ENCODE measurements around the gene HSPA6. TPM values are rescaled to one million over a fixed set of nuclear protein-coding genes. Genes with fewer than 3 reads are reported as not detected.
"Not testable (repeated sequence)": the region's sequence is repeated elsewhere in the genome, so short reads cannot be mapped to it uniquely, and the experiment has no call there.

The HSPA6 gene
- total RNA-seq, 1 donor from 2014 or later = 0.13 TPM

DNA sequence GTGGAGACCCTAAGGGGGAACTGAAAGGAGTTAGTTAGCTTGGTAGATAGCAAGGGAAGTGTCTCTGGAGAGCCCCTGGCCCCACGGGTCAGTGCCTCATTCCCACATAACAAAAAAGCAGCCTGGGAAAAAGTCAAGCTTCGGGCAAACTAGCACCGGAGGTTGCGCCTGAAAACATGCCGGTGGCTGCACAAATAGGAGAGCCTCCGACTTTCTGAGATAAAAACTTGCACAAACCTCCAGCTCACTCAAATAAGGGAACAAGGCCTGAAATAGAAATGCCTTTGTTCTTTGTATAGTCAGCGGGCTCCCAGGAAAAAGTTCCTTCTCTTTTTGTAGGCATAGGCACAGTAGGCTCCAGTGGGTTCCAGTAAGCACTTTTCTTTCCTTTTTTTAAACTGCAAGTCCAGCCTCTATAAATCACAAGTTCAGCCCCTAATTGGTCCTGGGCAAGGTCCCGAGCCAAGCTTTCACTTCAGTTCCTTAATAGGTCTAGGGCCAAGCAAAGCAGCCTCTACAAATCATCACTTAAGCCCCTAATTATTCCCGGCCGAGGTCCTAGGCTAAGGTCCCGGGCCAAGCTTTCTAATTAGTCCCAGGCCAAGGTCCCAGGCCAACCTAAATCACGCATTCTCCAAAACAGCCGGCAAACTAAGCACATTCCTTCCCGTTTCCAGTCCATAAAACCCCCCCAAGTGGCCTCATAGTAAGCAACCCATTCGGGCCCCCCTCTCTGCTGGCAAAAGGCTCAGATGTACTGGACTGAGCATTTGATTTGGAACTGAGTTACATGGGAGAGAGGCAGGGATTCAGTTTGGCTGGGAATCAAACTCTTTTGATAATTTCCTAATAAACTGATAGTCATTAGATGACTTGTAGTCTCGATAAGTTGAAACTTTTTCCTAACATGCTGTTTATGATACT, 8.6 kb downstream of the HSPA6 start:
- not testable (repeated sequence) for DNase-seq (ENCODE audit: low read depth in 2 of 2)

GRCh38 chr1:161537068-161537669, 12.8 kb downstream of the HSPA6 start:
- not testable (repeated sequence) for DNase-seq (ENCODE audit: low read depth in 2 of 2)

DNA sequence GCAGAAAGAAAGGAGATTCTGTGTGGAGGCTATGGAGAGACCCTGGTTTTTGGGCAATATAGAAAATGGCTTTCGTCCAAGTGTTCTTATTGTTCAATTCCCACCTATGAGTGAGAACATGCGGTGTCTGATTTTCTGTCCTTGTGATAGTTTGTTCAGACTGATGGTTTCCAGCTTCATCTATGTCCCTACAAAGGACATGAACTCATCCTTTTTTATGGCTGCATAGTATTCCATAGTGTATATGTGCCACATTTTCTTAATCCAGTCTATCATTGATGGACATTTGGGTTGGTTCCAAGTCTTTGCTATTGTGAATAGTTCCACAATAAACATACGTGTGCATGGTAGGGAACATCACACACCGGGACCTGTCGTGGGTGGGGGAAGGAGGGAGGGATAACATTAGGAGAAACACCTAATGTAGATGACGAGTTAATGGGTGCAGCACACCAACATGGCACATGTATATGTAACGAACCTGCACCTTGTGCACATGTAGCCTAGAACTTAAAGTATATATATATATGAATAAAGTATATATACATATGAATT, 14.7 kb downstream of the HSPA6 start:
- not testable (repeated sequence) for DNase-seq (ENCODE audit: low read depth in 2 of 2)

GRCh38 chr1:161539731-161540569, 15.6 kb downstream of the HSPA6 start:
- DNase-seq (ENCODE audit: low read depth in 2 of 2) = peak; percentile 22 to 50

GRCh38 chr1:161540570-161540960, 16.2 kb downstream of the HSPA6 start:
- not testable (repeated sequence) for DNase-seq (ENCODE audit: low read depth in 2 of 2)

GRCh38 chr1:161542091-161542559, 17.8 kb downstream of the HSPA6 start:
- DNase-seq (ENCODE audit: low read depth in 2 of 2) = not testable (repeated sequence)

DNA sequence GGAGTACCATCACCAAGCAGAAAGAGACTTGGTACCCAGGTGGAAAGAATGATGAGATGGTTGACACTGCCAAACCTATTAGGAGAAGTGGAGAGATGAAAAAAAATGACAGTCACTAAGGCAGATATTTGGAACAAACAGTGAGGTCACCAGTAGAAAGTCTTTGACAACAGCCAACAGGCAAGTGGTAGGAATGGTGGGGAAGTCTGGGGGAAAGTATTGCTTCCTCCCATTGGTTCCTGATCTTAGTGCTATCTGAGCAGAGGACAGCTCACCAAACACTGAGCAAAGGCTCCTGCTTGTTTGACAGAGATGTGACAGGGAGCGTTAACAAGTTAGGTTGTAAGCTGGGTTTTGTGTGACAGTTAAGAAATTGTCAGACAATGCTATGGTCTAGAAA, 18.8 kb downstream of the HSPA6 start:
- not testable (repeated sequence) for DNase-seq (ENCODE audit: low read depth in 2 of 2)

- not testable (repeated sequence) for DNase-seq (ENCODE audit: low read depth in 2 of 2)
These were observed 20.8 kb downstream of the HSPA6 start for GRCh38 chr1:161545005-161545731.

- DNase-seq (ENCODE audit: low read depth in 2 of 2) = not testable (repeated sequence)
These were observed 23.8 kb downstream of the HSPA6 start for GRCh38 chr1:161547995-161548741.

GRCh38 chr1:161548749-161549406, 24.5 kb downstream of the HSPA6 start:
- not testable (repeated sequence) for DNase-seq (ENCODE audit: low read depth in 2 of 2)

DNA sequence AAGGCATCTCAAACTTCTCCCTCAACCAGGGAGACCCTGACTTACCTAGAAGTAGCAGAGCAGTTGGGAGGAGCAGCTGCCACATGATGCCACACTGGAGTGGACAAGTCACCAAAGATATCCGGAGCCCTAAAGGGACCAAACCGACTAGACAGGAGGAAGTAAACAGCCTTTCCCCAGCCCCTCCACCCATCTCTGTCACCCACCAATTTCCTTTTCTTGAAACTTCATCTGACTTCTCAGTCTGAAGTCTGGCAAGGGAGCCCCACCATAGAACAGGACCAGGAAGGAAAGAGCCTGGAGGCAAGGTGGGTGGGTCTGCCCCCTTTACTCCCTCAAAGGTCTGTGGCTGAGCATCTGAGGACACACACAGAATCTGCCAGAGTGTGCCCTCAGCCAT, 25.3 kb downstream of the HSPA6 start, which contains the start of gene FCGR3A:
TSS of gene FCGR3A (minus strand) at position 167 of the 400 bp plus-strand sequence. CDS start at position 85, 82 bp downstream.
- DNase-seq (ENCODE audit: low read depth in 2 of 2) = no peak

DNA sequence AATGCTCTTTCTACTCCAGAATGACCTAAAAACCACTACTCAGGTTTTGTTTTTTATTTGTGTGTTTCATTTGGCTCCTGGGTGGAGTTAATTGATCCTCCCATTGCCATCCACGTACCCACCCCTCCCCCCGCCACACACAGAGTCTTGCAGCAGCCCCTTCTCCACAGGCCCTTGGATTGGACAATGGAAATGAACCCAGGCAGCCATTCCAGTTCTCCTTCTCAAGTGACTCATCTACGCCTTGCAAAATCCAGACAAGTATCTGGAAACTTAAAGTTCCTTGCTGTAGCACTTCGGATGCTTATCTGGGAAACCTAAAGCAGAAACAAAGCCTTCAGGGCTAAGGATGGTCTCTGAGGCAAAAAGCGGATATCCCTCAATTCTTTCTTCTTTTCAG, 26.6 kb downstream of the HSPA6 start:
- not testable (repeated sequence) for DNase-seq (ENCODE audit: low read depth in 2 of 2)

DNA sequence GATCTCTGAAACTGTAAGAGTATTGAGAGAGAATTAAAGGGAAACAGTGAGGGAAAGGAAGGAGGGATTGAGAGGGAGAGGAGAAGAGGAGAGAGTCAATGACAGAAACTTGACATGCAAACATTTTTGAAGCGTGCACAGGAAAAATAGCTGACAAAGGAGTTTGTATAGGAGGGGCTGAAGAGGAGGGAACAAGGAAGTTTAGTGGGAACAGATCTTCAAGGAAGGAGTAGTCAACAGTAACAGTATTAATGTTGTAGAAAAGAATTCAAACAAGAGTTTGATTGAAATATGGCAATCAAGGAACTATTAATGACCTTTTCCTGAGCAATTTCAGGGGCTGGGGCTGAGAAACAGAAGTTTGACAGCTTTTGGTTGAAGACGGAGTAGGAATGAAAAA, 29.3 kb downstream of the HSPA6 start:
- not testable (repeated sequence) for DNase-seq (ENCODE audit: low read depth in 2 of 2)

- not testable (repeated sequence) for DNase-seq (ENCODE audit: low read depth in 2 of 2)
These were observed 30.0 kb downstream of the HSPA6 start for GRCh38 chr1:161554340-161554739.

- not testable (repeated sequence) for DNase-seq (ENCODE audit: low read depth in 2 of 2)
These were observed 30.6 kb downstream of the HSPA6 start for GRCh38 chr1:161554815-161555417.

- DNase-seq (ENCODE audit: low read depth in 2 of 2) = not testable (repeated sequence)
These were observed 31.8 kb downstream of the HSPA6 start for GRCh38 chr1:161556143-161556542.

- not testable (repeated sequence) for DNase-seq (ENCODE audit: low read depth in 2 of 2)
These were observed 32.6 kb downstream of the HSPA6 start for GRCh38 chr1:161556990-161557389.
